Measurements from ENCODE around the gene ARHGAP25.

DNA sequence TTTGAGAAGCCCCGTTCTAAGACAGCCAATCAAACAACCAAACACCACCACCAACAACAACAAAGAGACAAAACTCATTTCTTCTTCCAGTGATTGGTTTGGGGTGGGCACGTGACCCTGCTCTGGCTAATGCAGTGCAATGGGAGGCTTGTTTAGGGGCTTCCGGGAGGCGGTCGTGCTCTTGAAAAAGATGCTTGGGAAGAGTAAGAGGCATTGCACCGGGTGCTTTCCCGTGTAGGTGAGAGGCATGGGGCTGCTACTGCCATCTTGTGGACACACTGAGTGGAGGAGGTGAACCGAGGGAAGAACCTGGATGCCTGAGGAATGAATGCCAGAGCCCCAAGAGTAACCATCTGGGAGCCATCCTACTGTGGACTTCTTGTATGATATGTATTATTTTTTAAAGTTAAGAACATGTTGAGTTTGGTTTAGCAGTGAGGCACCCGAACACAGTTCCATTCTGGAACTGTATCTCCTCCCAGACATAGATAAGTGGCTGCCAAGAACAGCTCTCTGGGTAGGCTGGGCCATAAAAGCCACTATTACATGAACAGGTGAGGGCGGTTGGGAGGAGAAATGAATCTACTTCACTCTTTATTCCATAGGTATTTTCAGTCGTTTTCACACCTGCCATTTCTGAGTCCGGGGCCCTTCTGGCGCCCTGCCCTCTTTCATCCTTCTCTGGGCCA lies 19.1 kb upstream of the ARHGAP25 start:
- TF ChIP-seq GATA2 (IDR thresholded peaks at IDR 0.05; ENCODE audit: low read depth, low read length), result no peak
- TF ChIP-seq GATA3 (IDR thresholded peaks at IDR 0.05; ENCODE audit: low read depth, low read length), result no peak

Measured in SH-SY5Y (cell line).